Endometrium (tissue), 2 donors: ENCODE results near the gene EXOC3L1.
A peak's percentile ranks its signal among the peaks of the same experiment; 100 is the strongest.

Source experiments
- FAIRE-seq: peaks from 2 replicates; lab custom pipeline; 2012; peaks lifted over from hg19 to GRCh38; lab: Jason Lieb, UNC
- donor health status: control.
- donor health status: control.

The EXOC3L1 gene

GRCh38 chr16:67190041-67190440 is at the start of gene EXOC3L1:
TSS of gene EXOC3L1 (minus strand) at chr16:67190136. CDS start at chr16:67189676, 460 bp downstream.
- no peak for FAIRE-seq

GRCh38 chr16:67238806-67239470 is 49.0 kb upstream of the EXOC3L1 start:
- FAIRE-seq = no peak

- no peak for FAIRE-seq
Observed at GRCh38 chr16:67238278-67238575, 48.3 kb upstream of the EXOC3L1 start.

- no peak for FAIRE-seq
Observed at GRCh38 chr16:67237396-67238277, 47.7 kb upstream of the EXOC3L1 start.

- no peak for FAIRE-seq
Observed at GRCh38 chr16:67236563-67237395, 46.8 kb upstream of the EXOC3L1 start.

- FAIRE-seq = no peak
Observed at GRCh38 chr16:67235816-67236562, 46.1 kb upstream of the EXOC3L1 start.

- FAIRE-seq = no peak
Observed at GRCh38 chr16:67234180-67234597, 44.3 kb upstream of the EXOC3L1 start.

- FAIRE-seq = no peak
Observed at GRCh38 chr16:67233596-67233995, 43.7 kb upstream of the EXOC3L1 start.

- FAIRE-seq = no peak
Observed at GRCh38 chr16:67230809-67231660, 41.1 kb upstream of the EXOC3L1 start.

GRCh38 chr16:67229906-67230808 is 40.2 kb upstream of the EXOC3L1 start:
- FAIRE-seq = no peak

GRCh38 chr16:67228905-67229304 is 39.0 kb upstream of the EXOC3L1 start:
- no peak for FAIRE-seq

- no peak for FAIRE-seq
Observed at GRCh38 chr16:67228034-67228785, 38.3 kb upstream of the EXOC3L1 start.

- FAIRE-seq = no peak
Observed at GRCh38 chr16:67227567-67227921, 37.6 kb upstream of the EXOC3L1 start.

- peak; percentile 97 for FAIRE-seq
Observed at GRCh38 chr16:67226804-67227566, 37.0 kb upstream of the EXOC3L1 start, which contains the start of gene TMEM208. TSS of gene TMEM208 (plus strand) at chr16:67227130. CDS start at chr16:67227219, 89 bp downstream.

GRCh38 chr16:67226295-67226803 is 36.4 kb upstream of the EXOC3L1 start:
- no peak for FAIRE-seq

- no peak for FAIRE-seq
Observed at GRCh38 chr16:67223992-67224391, 34.1 kb upstream of the EXOC3L1 start.

GRCh38 chr16:67216612-67217490 is 26.9 kb upstream of the EXOC3L1 start:
- no peak for FAIRE-seq
